Vagina (tissue), 2 donors: ENCODE data around the gene PTCHD4.

Experiments
- CTCF ChIP-seq, 3 experiments: fragments of 450-650 bp in 2 of 3; fragments of 200-600 bp in 1 of 3; sonication (generic) in 1 of 3; IDR thresholded peaks; one replicate each; pipeline ENCODE4 v1.5.1; 2017 to 2019; ENCODE audit warnings: antibody characterized with exemption in 3 of 3, mild to moderate bottlenecking in 2 of 3, moderate library complexity in 2 of 3
- POLR2A ChIP-seq, 2 donors: fragments of 450-650 bp; IDR thresholded peaks; one replicate each; pipeline ENCODE4 v1.6.1; 2017; ENCODE audit warnings: antibody characterized with exemption in 2 of 2, mild to moderate bottlenecking in 2 of 2, moderate library complexity in 2 of 2
- POLR2AphosphoS5 ChIP-seq, 2 donors: sonication (generic); formaldehyde crosslinking; IDR thresholded peaks; one replicate each; pipeline ENCODE4 v1.9.0; 2017; ENCODE audit warnings: antibody characterized with exemption in 2 of 2, mild to moderate bottlenecking in 2 of 2, low read depth in 1 of 2; ENCODE audit not compliant: insufficient read depth in 1 of 2

DNA sequence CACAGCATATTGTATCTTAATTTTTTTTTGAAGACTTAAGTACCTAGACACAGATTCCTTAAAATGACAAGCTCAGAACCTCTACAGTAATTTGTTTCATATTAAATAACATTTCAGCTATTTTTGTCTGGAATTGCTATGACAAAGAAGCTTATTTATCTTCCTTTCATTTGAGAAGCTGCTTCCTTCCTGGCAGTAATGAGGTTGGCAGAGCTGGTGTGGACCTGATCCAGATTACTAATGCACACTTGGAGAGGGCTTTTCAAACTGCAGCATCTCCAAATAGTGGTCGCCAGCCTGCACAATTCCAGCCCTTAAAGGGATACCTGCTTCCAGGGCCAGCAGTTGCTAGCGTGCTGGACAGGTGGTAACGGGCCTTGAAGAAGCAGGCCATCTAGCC lies 12.1 kb downstream of the PTCHD4 start:
- TF ChIP-seq POLR2A (IDR thresholded peaks at IDR 0.05): no peak
- TF ChIP-seq CTCF (IDR thresholded peaks at IDR 0.05): no peak
- no peak for TF ChIP-seq POLR2AphosphoS5 (IDR thresholded peaks at IDR 0.05; ENCODE audit: insufficient read depth in 1 of 2, low read depth in 1 of 2)
